HT-29 (cell line): ENCODE measurements around the gene GRPEL2. TPM values are rescaled to one million over a fixed set of nuclear protein-coding genes. Genes with fewer than 3 reads are reported as not detected.

Experiments
- DNase-seq: peaks from one replicate; pipeline ENCODE4 v3.0.0-alpha.2; 2015; ENCODE audit warnings: low spot score
- total RNA-seq: library from RNA; depleted of rRNA; stranded (reverse); fragments of >200 nt; shearing (Covaris generic); gene quantifications from 2 replicates; pipeline ENCODE4 v1.2.3, GENCODE V29; 2014

The GRPEL2 gene
- total RNA-seq, 1 experiment from 2014 or later = 10.7 TPM

GRCh38 chr5:149319174-149319573 is 26.1 kb upstream of the GRPEL2 start:
- DNase-seq = no peak

- DNase-seq = peak; percentile 97
Measured at GRCh38 chr5:149320791-149321330, 24.4 kb upstream of the GRPEL2 start.

- DNase-seq = no peak
Measured at GRCh38 chr5:149322518-149322917, 22.8 kb upstream of the GRPEL2 start.

GRCh38 chr5:149323210-149323609 is 22.1 kb upstream of the GRPEL2 start:
- no peak for DNase-seq

GRCh38 chr5:149323621-149324205 is 21.6 kb upstream of the GRPEL2 start:
- DNase-seq = no peak

- DNase-seq = no peak
Measured at GRCh38 chr5:149324641-149325040, 20.7 kb upstream of the GRPEL2 start.

GRCh38 chr5:149325166-149325735 is 20.0 kb upstream of the GRPEL2 start:
- DNase-seq = no peak

- no peak for DNase-seq
Measured at GRCh38 chr5:149325894-149326293, 19.4 kb upstream of the GRPEL2 start.

- no peak for DNase-seq
Measured at GRCh38 chr5:149326611-149327010, 18.7 kb upstream of the GRPEL2 start.

- no peak for DNase-seq
Measured at GRCh38 chr5:149328177-149328576, 17.1 kb upstream of the GRPEL2 start.

- DNase-seq = no peak
Measured at GRCh38 chr5:149333711-149334443, 11.4 kb upstream of the GRPEL2 start.

- DNase-seq = no peak
Measured at GRCh38 chr5:149337736-149338135, 7.6 kb upstream of the GRPEL2 start.

GRCh38 chr5:149338364-149338763 is 6.9 kb upstream of the GRPEL2 start:
- no peak for DNase-seq

GRCh38 chr5:149340920-149341319 is 4.4 kb upstream of the GRPEL2 start:
- no peak for DNase-seq

GRCh38 chr5:149341876-149342275 is 3.4 kb upstream of the GRPEL2 start:
- DNase-seq = no peak

- DNase-seq = no peak
Measured at GRCh38 chr5:149344151-149344550, 1.1 kb upstream of the GRPEL2 start.

- DNase-seq = peak; percentile 35
Measured at GRCh38 chr5:149345892-149346222, 558 bp downstream of the GRPEL2 start.

GRCh38 chr5:149348518-149348917 is 3.2 kb downstream of the GRPEL2 start:
- DNase-seq = no peak

- no peak for DNase-seq
Measured at GRCh38 chr5:149349382-149349781, 4.1 kb downstream of the GRPEL2 start.

- DNase-seq = no peak
Measured at GRCh38 chr5:149352169-149352568, 6.9 kb downstream of the GRPEL2 start.

- DNase-seq = no peak
Measured at GRCh38 chr5:149353911-149354310, 8.6 kb downstream of the GRPEL2 start.

GRCh38 chr5:149355688-149356087 is 10.4 kb downstream of the GRPEL2 start:
- no peak for DNase-seq

- no peak for DNase-seq
Measured at GRCh38 chr5:149356391-149356790, 11.1 kb downstream of the GRPEL2 start.
